ENCODE results near the gene FBLN7. TPM values are rescaled to one million over a fixed set of nuclear protein-coding genes. Genes with fewer than 3 reads are reported as not detected.
A peak's percentile ranks its signal among the peaks of the same experiment; 100 is the strongest.

FBLN7 gene
- total RNA-seq, 2 experiments from 2014 or later = 0.25 TPM; not detected in 1

DNA sequence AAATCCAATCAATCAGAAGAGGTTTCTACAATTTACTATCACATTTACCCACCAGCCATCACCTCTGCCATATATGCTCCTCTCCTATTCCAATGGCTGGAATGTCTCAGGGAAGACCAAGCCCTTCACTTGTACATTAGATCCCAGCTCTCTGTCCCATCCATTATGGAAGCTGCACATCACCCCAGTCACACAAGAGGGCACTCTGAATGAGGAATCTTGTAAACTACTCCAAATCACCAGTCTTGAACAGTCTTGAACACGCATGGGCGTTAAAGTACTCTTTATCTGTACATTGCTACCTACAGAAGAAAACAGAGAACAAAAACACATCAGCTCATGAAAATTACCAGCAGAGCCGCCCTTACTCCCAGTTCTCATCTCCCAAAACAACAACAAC is 78.0 kb downstream of the FBLN7 start:
- intact Hi-C loops (cut with micrococcal nuclease; ENCODE audit: unreplicated experiment) = no loop called here
- Histone ChIP-seq H3K4me1 (ENCODE audit: insufficient read depth, low read length, poor library complexity, severe bottlenecking) (no peaks in the 10 kb centered on the region), H3K4me3 (ENCODE audit: low read depth, low read length, poor library complexity, severe bottlenecking) (no peak overlapping the region), H3K36me3 (ENCODE audit: insufficient read depth, low read length) (peaks cover 48% of the 10 kb centered on the region), H4K20me1 (ENCODE audit: insufficient read depth, low read length) (no peaks in the 10 kb centered on the region), H3K9me3 (ENCODE audit: low read length) (peaks cover 8% of the 10 kb centered on the region; the same call in 1 of the 2 replicates), H3K27ac (ENCODE audit: low read depth, low read length, poor library complexity, severe bottlenecking) (no peak overlapping the region), H3K9me2 (ENCODE audit: insufficient read depth, low read length) (no peaks in the 10 kb centered on the region), H3K4me2 (ENCODE audit: low read length) (no peak overlapping the region), H3K79me2 (ENCODE audit: insufficient read depth, low read depth, low read length) (no peaks in the 10 kb centered on the region), H2AFZ (ENCODE audit: low read length) (no peak overlapping the region)
- ChIA-PET CTCF (ENCODE audit: unreplicated experiment) (no interaction called here), POLR2A (interaction anchor here (1.0 kb wide), 1 partner anchor 10 kb away, joined by 3 read pairs; no protein-coding TSS in a partner anchor)
- BruUV-seq (replicated peaks) = no TSS peak
- no peak for DNase-seq (ENCODE audit: low spot score)
- TF ChIP-seq, protein P1, sequence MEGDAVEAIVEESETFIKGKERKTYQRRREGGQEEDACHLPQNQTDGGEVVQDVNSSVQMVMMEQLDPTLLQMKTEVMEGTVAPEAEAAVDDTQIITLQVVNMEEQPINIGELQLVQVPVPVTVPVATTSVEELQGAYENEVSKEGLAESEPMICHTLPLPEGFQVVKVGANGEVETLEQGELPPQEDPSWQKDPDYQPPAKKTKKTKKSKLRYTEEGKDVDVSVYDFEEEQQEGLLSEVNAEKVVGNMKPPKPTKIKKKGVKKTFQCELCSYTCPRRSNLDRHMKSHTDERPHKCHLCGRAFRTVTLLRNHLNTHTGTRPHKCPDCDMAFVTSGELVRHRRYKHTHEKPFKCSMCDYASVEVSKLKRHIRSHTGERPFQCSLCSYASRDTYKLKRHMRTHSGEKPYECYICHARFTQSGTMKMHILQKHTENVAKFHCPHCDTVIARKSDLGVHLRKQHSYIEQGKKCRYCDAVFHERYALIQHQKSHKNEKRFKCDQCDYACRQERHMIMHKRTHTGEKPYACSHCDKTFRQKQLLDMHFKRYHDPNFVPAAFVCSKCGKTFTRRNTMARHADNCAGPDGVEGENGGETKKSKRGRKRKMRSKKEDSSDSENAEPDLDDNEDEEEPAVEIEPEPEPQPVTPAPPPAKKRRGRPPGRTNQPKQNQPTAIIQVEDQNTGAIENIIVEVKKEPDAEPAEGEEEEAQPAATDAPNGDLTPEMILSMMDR (conservative IDR thresholded peaks at IDR 0.05; ENCODE audit: low read length) = peak; percentile 32; the same call in 1 of the 2 replicates
- TF ChIP-seq EZH2phosphoT487 (IDR thresholded peaks at IDR 0.05; ENCODE audit: borderline replicate concordance, low read depth, low read length) = no peak

DNA sequence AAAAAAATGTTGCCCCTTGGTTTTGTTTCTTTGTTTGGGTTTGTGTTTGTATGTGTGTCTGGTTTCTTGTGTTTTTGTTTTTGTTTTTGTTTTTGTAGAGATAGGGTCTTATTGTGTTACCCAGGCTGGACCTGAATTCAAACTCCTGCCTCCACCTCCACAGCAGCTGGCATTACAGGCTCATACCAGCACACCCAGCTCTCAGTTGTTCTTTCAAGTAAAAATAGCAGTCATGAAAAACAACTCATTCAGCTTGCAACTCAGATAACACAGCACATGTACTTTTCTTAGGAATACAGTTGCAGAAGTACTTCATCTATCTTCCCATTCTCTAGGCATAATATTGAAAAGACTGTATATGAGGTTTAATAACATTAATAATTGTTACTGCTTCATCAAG is 79.7 kb downstream of the FBLN7 start:
- Histone ChIP-seq H3K4me1 (ENCODE audit: insufficient read depth, low read length, poor library complexity, severe bottlenecking) (no peaks in the 10 kb centered on the region), H3K9me3 (ENCODE audit: low read length) (peaks cover 8% of the 10 kb centered on the region; the same call in 1 of the 2 replicates), H2AFZ (ENCODE audit: low read length) (no peak overlapping the region), H3K9me2 (ENCODE audit: insufficient read depth, low read length) (no peaks in the 10 kb centered on the region), H3K36me3 (ENCODE audit: insufficient read depth, low read length) (peaks cover 54% of the 10 kb centered on the region), H3K27ac (ENCODE audit: low read depth, low read length, poor library complexity, severe bottlenecking) (no peak overlapping the region), H3K79me2 (ENCODE audit: insufficient read depth, low read depth, low read length) (no peaks in the 10 kb centered on the region), H3K4me3 (ENCODE audit: low read depth, low read length, poor library complexity, severe bottlenecking) (no peak overlapping the region), H4K20me1 (ENCODE audit: insufficient read depth, low read length) (no peaks in the 10 kb centered on the region), H3K4me2 (ENCODE audit: low read length) (no peak overlapping the region)
- ChIA-PET POLR2A (no interaction called here), CTCF (ENCODE audit: unreplicated experiment) (no interaction called here)
- intact Hi-C loops (cut with micrococcal nuclease; ENCODE audit: unreplicated experiment) = no loop called here
- TF ChIP-seq, protein P1 (conservative IDR thresholded peaks at IDR 0.05; ENCODE audit: low read length) = no peak
- TF ChIP-seq EZH2phosphoT487 (IDR thresholded peaks at IDR 0.05; ENCODE audit: borderline replicate concordance, low read depth, low read length) = no peak
- BruUV-seq (replicated peaks) = no TSS peak
- no peak for DNase-seq (ENCODE audit: low spot score)

GRCh38 chr2:112220186-112220585 is 82.0 kb downstream of the FBLN7 start:
- TF ChIP-seq EZH2phosphoT487 (IDR thresholded peaks at IDR 0.05; ENCODE audit: borderline replicate concordance, low read depth, low read length) = no peak
- TF ChIP-seq, protein P1 (conservative IDR thresholded peaks at IDR 0.05; ENCODE audit: low read length) = no peak
- Histone ChIP-seq H3K9me3 (ENCODE audit: low read length) (peaks cover 8% of the 10 kb centered on the region; the same call in 1 of the 2 replicates), H2AFZ (ENCODE audit: low read length) (no peak overlapping the region), H3K4me1 (ENCODE audit: insufficient read depth, low read length, poor library complexity, severe bottlenecking) (no peaks in the 10 kb centered on the region), H3K36me3 (ENCODE audit: insufficient read depth, low read length) (peaks cover 48% of the 10 kb centered on the region), H3K4me2 (ENCODE audit: low read length) (no peak overlapping the region), H3K4me3 (ENCODE audit: low read depth, low read length, poor library complexity, severe bottlenecking) (no peak overlapping the region), H3K9me2 (ENCODE audit: insufficient read depth, low read length) (no peaks in the 10 kb centered on the region), H4K20me1 (ENCODE audit: insufficient read depth, low read length) (no peaks in the 10 kb centered on the region), H3K79me2 (ENCODE audit: insufficient read depth, low read depth, low read length) (no peaks in the 10 kb centered on the region), H3K27ac (ENCODE audit: low read depth, low read length, poor library complexity, severe bottlenecking) (no peak overlapping the region)
- CTCF ChIA-PET (ENCODE audit: unreplicated experiment) = no interaction called here
- DNase-seq (ENCODE audit: low spot score) = no peak
- no TSS peak for BruUV-seq (replicated peaks)
- intact Hi-C loops (cut with micrococcal nuclease; ENCODE audit: unreplicated experiment) = no loop called here
- POLR2A ChIA-PET = interaction anchor here (0.6 to 0.7 kb wide), 2 partner anchors 969 to 1493 kb away, joined by 4 read pairs; no protein-coding TSS in a partner anchor
